GM23338 (cell line): Measurements from ENCODE around the gene MDM4. TPM values are rescaled to one million over a fixed set of nuclear protein-coding genes. Genes with fewer than 3 reads are reported as not detected.
A peak's percentile ranks its signal among the peaks of the same experiment; 100 is the strongest.

Source experiments
- ATAC-seq: fragments of 200-7000 bp; cut with Tn5 transposase; 3 replicates; pipeline ENCODE4 v1.9.1; 2020
- DNase-seq: peaks from one replicate; pipeline ENCODE4 v3.0.0-alpha.2; 2015; ENCODE audit warnings: low spot score
- H2AFZ ChIP-seq: fragments of 200-600 bp; sonication (generic); 2 replicates; pipeline ENCODE4 v1.8.0; 2016; ENCODE audit warnings: antibody characterized with exemption, mild to moderate bottlenecking, moderate library complexity
- H3F3A ChIP-seq: fragments of 200-600 bp; sonication (generic); replicated peaks from 2 replicates; pipeline ENCODE4 v1.8.0; 2017; ENCODE audit warnings: antibody characterized with exemption, mixed run types, low read depth
- H3K27ac ChIP-seq: fragments of 200-600 bp; sonication (generic); 2 replicates; pipeline ENCODE4 v1.6.1; 2016; ENCODE audit warnings: low read depth
- H3K27me3 ChIP-seq: fragments of 200-600 bp; sonication (generic); 2 replicates; pipeline ENCODE4 v1.8.0; 2016; ENCODE audit warnings: mild to moderate bottlenecking, mixed run types, moderate library complexity; ENCODE audit not compliant: insufficient read depth
- H3K36me3 ChIP-seq: fragments of 200-600 bp; sonication (generic); 2 replicates; pipeline ENCODE4 v1.8.0; 2016; ENCODE audit warnings: mild to moderate bottlenecking; ENCODE audit not compliant: insufficient read depth
- H3K4me1 ChIP-seq: fragments of 200-600 bp; sonication (generic); 2 replicates; pipeline ENCODE4 v1.8.0; 2016; ENCODE audit warnings: mild to moderate bottlenecking, moderate library complexity; ENCODE audit not compliant: insufficient read depth
- H3K4me2 ChIP-seq: fragments of 200-600 bp; sonication (generic); 2 replicates; pipeline ENCODE4 v1.7.1; 2017; ENCODE audit warnings: mixed run types
- H3K4me3 ChIP-seq: fragments of 200-600 bp; sonication (generic); 2 replicates; pipeline ENCODE4 v1.6.1; 2016; ENCODE audit warnings: mixed run types
- H3K79me2 ChIP-seq: fragments of 200-600 bp; sonication (generic); replicated peaks from 2 replicates; pipeline ENCODE4 v1.8.0; 2017; ENCODE audit warnings: mild to moderate bottlenecking; ENCODE audit not compliant: insufficient read depth
- H3K9me2 ChIP-seq: fragments of 200-600 bp; sonication (generic); 2 replicates; pipeline ENCODE4 v1.8.0; 2017; ENCODE audit not compliant: insufficient read depth
- H4K20me1 ChIP-seq: fragments of 200-600 bp; sonication (generic); replicated peaks from 2 replicates; pipeline ENCODE4 v1.8.0; 2017; ENCODE audit warnings: mild to moderate bottlenecking; ENCODE audit not compliant: insufficient read depth
- H3K27ac Mint-ChIP-seq: 2 replicates; pipeline ENCODE4 v1.8.0; 2020; ENCODE audit warnings: inconsistent platforms, mild to moderate bottlenecking, moderate library complexity, mixed read lengths
- H3K27me3 Mint-ChIP-seq: 3 replicates; pipeline ENCODE4 v1.8.0; 2022; ENCODE audit warnings: low read depth, mild to moderate bottlenecking, moderate library complexity, mixed read lengths, inconsistent platforms; ENCODE audit not compliant: insufficient read depth, poor library complexity
- H3K36me3 Mint-ChIP-seq: 3 replicates; pipeline ENCODE4 v1.8.0; 2021; ENCODE audit warnings: low read depth, mild to moderate bottlenecking, inconsistent platforms, moderate library complexity, mixed read lengths
- H3K4me1 Mint-ChIP-seq: 3 replicates; pipeline ENCODE4 v1.8.0; 2020; ENCODE audit warnings: mild to moderate bottlenecking, inconsistent platforms, mixed read lengths
- H3K4me3 Mint-ChIP-seq: 3 replicates; pipeline ENCODE4 v1.8.0; 2021; ENCODE audit warnings: moderate library complexity, mild to moderate bottlenecking, inconsistent platforms, mixed read lengths
- H3K9me3 Mint-ChIP-seq: 3 replicates; pipeline ENCODE4 v1.8.0; 2020; ENCODE audit warnings: moderate library complexity, mild to moderate bottlenecking, inconsistent platforms, mixed read lengths
- CTCF ChIP-seq, 2 experiments: fragments of 200-600 bp in 1 of 2; sonication (generic) in 1 of 2; conservative IDR thresholded peaks; 2 replicates each; pipeline versions ENCODE4 v1.5.1 to v1.6.1; 2016 to 2017; ENCODE audit warnings: antibody characterized with exemption in 2 of 2, low read depth in 2 of 2, mild to moderate bottlenecking in 2 of 2, moderate library complexity in 1 of 2
- ETS1 ChIP-seq: IDR thresholded peaks from 2 replicates; pipeline ENCODE4 v1.6.1; 2016; ENCODE audit warnings: antibody characterized with exemption
- EZH2 ChIP-seq: fragments of 200-600 bp; sonication (generic); IDR thresholded peaks from one replicate; pipeline ENCODE4 v1.8.0; 2017; ENCODE audit warnings: antibody characterized with exemption, mild to moderate bottlenecking, low read depth; ENCODE audit not compliant: unreplicated experiment
- EZH2phosphoT487 ChIP-seq: fragments of 200-600 bp; sonication (generic); IDR thresholded peaks from one replicate; pipeline ENCODE4 v1.8.1; 2018; ENCODE audit warnings: antibody characterized with exemption; ENCODE audit not compliant: unreplicated experiment
- JUNB ChIP-seq: IDR thresholded peaks from one replicate; pipeline ENCODE4 v1.6.1; 2016; ENCODE audit warnings: antibody characterized with exemption; ENCODE audit not compliant: unreplicated experiment
- NANOG ChIP-seq: IDR thresholded peaks from 2 replicates; pipeline ENCODE4 v1.6.1; 2016; ENCODE audit warnings: antibody characterized with exemption, borderline replicate concordance
- POLR2AphosphoS5 ChIP-seq: IDR thresholded peaks from 2 replicates; pipeline ENCODE4 v1.6.1; 2016; ENCODE audit warnings: antibody characterized with exemption, low read depth
- REST ChIP-seq: IDR thresholded peaks from one replicate; pipeline ENCODE4 v1.6.1; 2018; ENCODE audit warnings: antibody characterized with exemption; ENCODE audit not compliant: unreplicated experiment
- STAT1 ChIP-seq: IDR thresholded peaks from one replicate; pipeline ENCODE4 v1.6.1; 2016; ENCODE audit warnings: antibody characterized with exemption; ENCODE audit not compliant: unreplicated experiment
- ZNF114 ChIP-seq: fragments of 250-450 bp; sonication (Bioruptor Pico); IDR thresholded peaks from 2 replicates; pipeline ENCODE4 v1.5.0; 2020; ENCODE audit warnings: mild to moderate bottlenecking, moderate library complexity
- ZNF331 ChIP-seq: fragments of 250-450 bp; sonication (Bioruptor Pico); IDR thresholded peaks from 2 replicates; pipeline ENCODE4 v1.5.0; 2020; ENCODE audit warnings: low read depth, mild to moderate bottlenecking, moderate library complexity
- polyA plus RNA-seq: library from polyadenylated mRNA; unstranded; fragments of >200 nt; fragmentation: Nextera tagmentation; extraction: Ambion mirVana; gene quantifications from 2 replicates; pipeline ENCODE4 v1.2.1, GENCODE V29; 2016
- total RNA-seq: library from RNA; depleted of rRNA; stranded (reverse); fragments of >200 nt; shearing (Covaris generic); gene quantifications from 2 replicates; pipeline ENCODE4 v1.2.3, GENCODE V29; 2014

MDM4 gene
- total and polyA plus RNA-seq, 2 experiments from 2014 or later, result 24.8 to 56.1 TPM

GRCh38 chr1:204583909-204584632 is 67.9 kb downstream of the MDM4 start:
- no peaks in the 10 kb centered on the region for H3K27me3 ChIP-seq
- no peak overlapping the region for H3K4me3 Mint-ChIP-seq
- H3F3A ChIP-seq, result 0 out of 2 replicates have a peak, but pooled peaks cover 8% of the 10 kb centered on the region
- TF ChIP-seq ZNF114 (no peak), ETS1 (no peak), POLR2AphosphoS5 (no peak), NANOG (no peak), CTCF (conservative IDR thresholded peaks at IDR 0.05; ENCODE audit: low read depth in 2 of 2) (no peak), ZNF331 (no peak), EZH2phosphoT487 (no peak), JUNB (no peak)
- no peaks in the 10 kb centered on the region for H4K20me1 ChIP-seq
- H3K4me1 ChIP-seq, result peaks cover 28% of the 10 kb centered on the region
- no peaks in the 10 kb centered on the region for H3K79me2 ChIP-seq
- DNase-seq, result no peak
- H3K27ac Mint-ChIP-seq, result no peak overlapping the region
- peaks cover 32% of the 10 kb centered on the region for H3K4me1 Mint-ChIP-seq
- H2AFZ ChIP-seq, result no peak overlapping the region
- H3K4me3 ChIP-seq, result no peak overlapping the region
- ATAC-seq, result no peak
- H3K27ac ChIP-seq, result no peak overlapping the region
- no peak overlapping the region for H3K4me2 ChIP-seq
- peaks cover 3% of the 10 kb centered on the region for H3K9me2 ChIP-seq
- peaks cover 10% of the 10 kb centered on the region for H3K27me3 Mint-ChIP-seq
- H3K36me3 Mint-ChIP-seq, result no peaks in the 10 kb centered on the region; the same call in 2 of the 3 replicates
- no peaks in the 10 kb centered on the region for H3K36me3 ChIP-seq
- H3K9me3 Mint-ChIP-seq, result no peaks in the 10 kb centered on the region; the same call in 2 of the 3 replicates

- no peaks in the 10 kb centered on the region for H3K27me3 ChIP-seq
- no peak overlapping the region for H3K4me2 ChIP-seq
- ATAC-seq (peak; percentile 73), DNase-seq (peak; percentile 59)
- peak overlapping the region; percentile 93 for H2AFZ ChIP-seq
- Mint-ChIP-seq H3K27me3 (peaks cover 12% of the 10 kb centered on the region), H3K27ac (no peak overlapping the region), H3K4me1 (peaks cover 32% of the 10 kb centered on the region), H3K4me3 (no peak overlapping the region), H3K36me3 (no peaks in the 10 kb centered on the region; the same call in 2 of the 3 replicates), H3K9me3 (no peaks in the 10 kb centered on the region; the same call in 2 of the 3 replicates)
- no peaks in the 10 kb centered on the region for H3K79me2 ChIP-seq
- no peak overlapping the region for H3K4me3 ChIP-seq
- H3K4me1 ChIP-seq, result peaks cover 24% of the 10 kb centered on the region
- H3K27ac ChIP-seq, result no peak overlapping the region
- 0 out of 2 replicates have a peak, but pooled peaks cover 3% of the 10 kb centered on the region for H3F3A ChIP-seq
- peaks cover 6% of the 10 kb centered on the region for H3K9me2 ChIP-seq
- H4K20me1 ChIP-seq, result no peaks in the 10 kb centered on the region
- TF ChIP-seq CTCF (conservative IDR thresholded peaks at IDR 0.05; ENCODE audit: low read depth in 2 of 2), result no peak
- TF ChIP-seq STAT1, result no peak
- no peak for TF ChIP-seq REST
- no peak for TF ChIP-seq EZH2
- H3K36me3 ChIP-seq, result no peaks in the 10 kb centered on the region
These were observed 68.6 kb downstream of the MDM4 start for GRCh38 chr1:204584699-204585372.
